Activated T-cell treated with anti-CD3 and anti-CD28 coated beads, Interleukin-2, amount 50 U/mL, for 24 hours (primary cell): Measurements from ENCODE around the gene WASHC2C.
"Not testable (repeated sequence)": the region's sequence is repeated elsewhere in the genome, so short reads cannot be mapped to it uniquely, and the experiment has no call there.

ENCODE experiments used
- DNase-seq: peaks from one replicate; pipeline ENCODE4 v3.0.0-alpha.2; 2020
- H3K27ac Mint-ChIP-seq: 2 replicates; pipeline ENCODE4 v1.8.0; 2020; ENCODE audit warnings: mild to moderate bottlenecking, mixed read lengths
- H3K27me3 Mint-ChIP-seq: 2 replicates; pipeline ENCODE4 v1.8.0; 2020; ENCODE audit warnings: mixed read lengths
- H3K36me3 Mint-ChIP-seq: 2 replicates; pipeline ENCODE4 v1.8.0; 2020; ENCODE audit warnings: low read depth, mixed read lengths
- H3K4me1 Mint-ChIP-seq: 2 replicates; pipeline ENCODE4 v1.8.0; 2020; ENCODE audit warnings: low read depth, mixed read lengths
- H3K4me3 Mint-ChIP-seq: 2 replicates; pipeline ENCODE4 v1.8.0; 2020; ENCODE audit warnings: mild to moderate bottlenecking, moderate library complexity, mixed read lengths
- H3K9me3 Mint-ChIP-seq: 2 replicates; pipeline ENCODE4 v1.8.0; 2020; ENCODE audit warnings: mixed read lengths

Gene WASHC2C

GRCh38 chr10:45753979-45754495, 27.0 kb downstream of the WASHC2C start:
- not testable (repeated sequence) for H3K4me1 Mint-ChIP-seq, H3K27ac Mint-ChIP-seq, DNase-seq, H3K4me3 Mint-ChIP-seq, H3K9me3 Mint-ChIP-seq, H3K27me3 Mint-ChIP-seq
- H3K36me3 Mint-ChIP-seq: peaks cover 38% of the 10 kb centered on the region

- H3K9me3 Mint-ChIP-seq, H3K27ac Mint-ChIP-seq, H3K4me3 Mint-ChIP-seq, H3K4me1 Mint-ChIP-seq, H3K27me3 Mint-ChIP-seq, DNase-seq: not testable (repeated sequence)
- peaks cover 41% of the 10 kb centered on the region for H3K36me3 Mint-ChIP-seq
These were observed 28.0 kb downstream of the WASHC2C start for GRCh38 chr10:45755083-45755482.

- not testable (repeated sequence) for H3K9me3 Mint-ChIP-seq, H3K27me3 Mint-ChIP-seq, H3K27ac Mint-ChIP-seq, H3K4me3 Mint-ChIP-seq, H3K4me1 Mint-ChIP-seq, DNase-seq
- peaks cover 42% of the 10 kb centered on the region for H3K36me3 Mint-ChIP-seq
These were observed 29.0 kb downstream of the WASHC2C start for GRCh38 chr10:45756065-45756464.

- not testable (repeated sequence) for H3K9me3 Mint-ChIP-seq, DNase-seq, H3K4me3 Mint-ChIP-seq, H3K4me1 Mint-ChIP-seq, H3K27me3 Mint-ChIP-seq, H3K27ac Mint-ChIP-seq
- peaks cover 40% of the 10 kb centered on the region for H3K36me3 Mint-ChIP-seq
These were observed 30.8 kb downstream of the WASHC2C start for GRCh38 chr10:45757661-45758396.

GRCh38 chr10:45761622-45762021, 34.6 kb downstream of the WASHC2C start:
- H3K4me1 Mint-ChIP-seq, DNase-seq, H3K27ac Mint-ChIP-seq, H3K27me3 Mint-ChIP-seq, H3K9me3 Mint-ChIP-seq, H3K4me3 Mint-ChIP-seq: not testable (repeated sequence)
- H3K36me3 Mint-ChIP-seq: peaks cover 33% of the 10 kb centered on the region

- not testable (repeated sequence) for H3K27me3 Mint-ChIP-seq, H3K4me3 Mint-ChIP-seq, DNase-seq, H3K4me1 Mint-ChIP-seq, H3K9me3 Mint-ChIP-seq, H3K27ac Mint-ChIP-seq
- peaks cover 26% of the 10 kb centered on the region for H3K36me3 Mint-ChIP-seq
These were observed 36.0 kb downstream of the WASHC2C start for GRCh38 chr10:45763037-45763436.

- H3K4me3 Mint-ChIP-seq, H3K27ac Mint-ChIP-seq, H3K9me3 Mint-ChIP-seq, DNase-seq, H3K27me3 Mint-ChIP-seq, H3K4me1 Mint-ChIP-seq: not testable (repeated sequence)
- H3K36me3 Mint-ChIP-seq: peaks cover 25% of the 10 kb centered on the region
These were observed 41.3 kb downstream of the WASHC2C start for GRCh38 chr10:45768334-45768733.

- not testable (repeated sequence) for H3K4me3 Mint-ChIP-seq, H3K27ac Mint-ChIP-seq, H3K9me3 Mint-ChIP-seq, H3K4me1 Mint-ChIP-seq, DNase-seq, H3K27me3 Mint-ChIP-seq
- peaks cover 29% of the 10 kb centered on the region for H3K36me3 Mint-ChIP-seq
These were observed 44.8 kb downstream of the WASHC2C start for GRCh38 chr10:45771757-45772461.

GRCh38 chr10:45786217-45786616, 59.2 kb downstream of the WASHC2C start:
- H3K36me3 Mint-ChIP-seq: peaks cover 51% of the 10 kb centered on the region
- not testable (repeated sequence) for H3K27ac Mint-ChIP-seq, DNase-seq, H3K9me3 Mint-ChIP-seq, H3K27me3 Mint-ChIP-seq, H3K4me1 Mint-ChIP-seq, H3K4me3 Mint-ChIP-seq

- not testable (repeated sequence) for H3K4me3 Mint-ChIP-seq, H3K27ac Mint-ChIP-seq, H3K27me3 Mint-ChIP-seq, H3K4me1 Mint-ChIP-seq, DNase-seq, H3K9me3 Mint-ChIP-seq
- peaks cover 60% of the 10 kb centered on the region for H3K36me3 Mint-ChIP-seq
These were observed 60.2 kb downstream of the WASHC2C start for GRCh38 chr10:45787212-45787741.

GRCh38 chr10:45789991-45790390, 62.9 kb downstream of the WASHC2C start:
- DNase-seq, H3K9me3 Mint-ChIP-seq, H3K4me1 Mint-ChIP-seq, H3K27ac Mint-ChIP-seq, H3K27me3 Mint-ChIP-seq, H3K4me3 Mint-ChIP-seq: not testable (repeated sequence)
- peaks cover 73% of the 10 kb centered on the region for H3K36me3 Mint-ChIP-seq

GRCh38 chr10:45790694-45791426, 63.8 kb downstream of the WASHC2C start:
- H3K36me3 Mint-ChIP-seq: peaks cover 70% of the 10 kb centered on the region
- H3K9me3 Mint-ChIP-seq, DNase-seq, H3K27ac Mint-ChIP-seq, H3K4me3 Mint-ChIP-seq, H3K27me3 Mint-ChIP-seq, H3K4me1 Mint-ChIP-seq: not testable (repeated sequence)

- peaks cover 48% of the 10 kb centered on the region for H3K36me3 Mint-ChIP-seq
- DNase-seq, H3K27me3 Mint-ChIP-seq, H3K4me3 Mint-ChIP-seq, H3K27ac Mint-ChIP-seq, H3K4me1 Mint-ChIP-seq, H3K9me3 Mint-ChIP-seq: not testable (repeated sequence)
These were observed 67.7 kb downstream of the WASHC2C start for GRCh38 chr10:45794761-45795160.

GRCh38 chr10:45803060-45804010, 76.3 kb downstream of the WASHC2C start:
- H3K9me3 Mint-ChIP-seq, H3K4me3 Mint-ChIP-seq, H3K27me3 Mint-ChIP-seq, H3K27ac Mint-ChIP-seq, H3K4me1 Mint-ChIP-seq, DNase-seq, H3K36me3 Mint-ChIP-seq: not testable (repeated sequence)
